ENCODE results near the gene ELK4.
A peak's percentile ranks its signal among the peaks of the same experiment; 100 is the strongest.

The ELK4 gene

DNA sequence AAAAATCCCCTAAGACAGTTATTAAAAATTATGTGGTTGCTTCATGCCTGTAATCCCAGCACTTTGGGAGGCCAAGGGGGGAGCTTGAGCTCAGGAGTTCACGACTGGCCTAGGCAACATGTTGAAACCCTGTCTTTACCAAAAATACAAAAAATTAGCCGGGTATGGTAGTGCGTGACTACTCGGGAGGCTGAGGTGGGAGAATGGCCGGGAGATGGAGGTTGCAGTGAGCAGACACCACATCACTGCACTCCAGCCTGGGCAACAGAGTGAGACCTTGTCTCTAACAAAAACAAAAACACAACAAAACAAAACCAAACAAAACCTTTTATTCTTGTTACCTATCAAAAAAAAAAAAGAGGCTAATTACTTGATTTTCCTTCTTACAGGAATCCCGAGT, 2.1 kb downstream of the ELK4 start:
- Mint-ChIP-seq H3K36me3 (ENCODE audit: low read depth) (peaks cover 26% of the 10 kb centered on the region), H3K27ac (peak overlapping the region; percentile 98), H3K9me3 (no peaks in the 10 kb centered on the region), H3K4me3 (peak overlapping the region; percentile 96), H3K27me3 (ENCODE audit: low read depth, poor library complexity) (peaks cover 4% of the 10 kb centered on the region), H3K4me1 (peaks cover 56% of the 10 kb centered on the region)
- DNase-seq, result no peak
- TF ChIP-seq CTCF (IDR thresholded peaks at IDR 0.05), result no peak

GRCh38 chr1:205627956-205628355, 3.9 kb downstream of the ELK4 start:
- no peak for TF ChIP-seq CTCF (IDR thresholded peaks at IDR 0.05)
- no peaks in the 10 kb centered on the region for H3K9me3 Mint-ChIP-seq
- no peak overlapping the region for H3K27ac Mint-ChIP-seq
- peaks cover 39% of the 10 kb centered on the region for H3K36me3 Mint-ChIP-seq (ENCODE audit: low read depth)
- H3K4me3 Mint-ChIP-seq, result no peak overlapping the region
- no peak for DNase-seq
- H3K27me3 Mint-ChIP-seq (ENCODE audit: low read depth, poor library complexity), result peaks cover 4% of the 10 kb centered on the region
- H3K4me1 Mint-ChIP-seq, result peaks cover 42% of the 10 kb centered on the region

DNA sequence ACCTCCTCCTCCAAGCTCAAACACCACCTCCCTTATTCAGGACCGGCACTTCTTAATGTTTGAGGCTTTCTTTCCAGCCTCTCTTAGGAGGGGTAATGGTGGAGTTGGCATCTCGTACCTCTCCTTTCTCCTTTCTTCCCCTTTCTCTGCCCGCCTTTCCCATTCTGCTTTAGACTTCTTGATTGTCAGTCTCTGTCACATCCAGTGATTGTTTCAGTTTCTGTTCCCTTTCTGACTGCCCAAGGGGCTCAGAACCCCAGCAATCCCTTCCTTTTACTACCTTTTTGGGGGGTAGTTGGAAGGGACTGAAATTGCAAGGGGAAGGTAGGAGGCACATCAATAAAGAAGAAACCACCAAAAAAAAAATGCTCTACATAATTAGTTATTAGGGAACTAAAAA, 5.6 kb downstream of the ELK4 start:
- Mint-ChIP-seq H3K27me3 (ENCODE audit: low read depth, poor library complexity) (peaks cover 4% of the 10 kb centered on the region), H3K4me3 (no peak overlapping the region), H3K4me1 (peaks cover 35% of the 10 kb centered on the region), H3K9me3 (no peaks in the 10 kb centered on the region), H3K27ac (peak overlapping the region; percentile 39), H3K36me3 (ENCODE audit: low read depth) (peaks cover 50% of the 10 kb centered on the region)
- no peak for DNase-seq
- no peak for TF ChIP-seq CTCF (IDR thresholded peaks at IDR 0.05)

GRCh38 chr1:205623646-205624045, 8.2 kb downstream of the ELK4 start:
- Mint-ChIP-seq H3K9me3 (no peaks in the 10 kb centered on the region), H3K27ac (no peak overlapping the region), H3K4me1 (peaks cover 13% of the 10 kb centered on the region), H3K36me3 (ENCODE audit: low read depth) (peaks cover 66% of the 10 kb centered on the region), H3K27me3 (ENCODE audit: low read depth, poor library complexity) (peaks cover 4% of the 10 kb centered on the region), H3K4me3 (no peak overlapping the region)
- TF ChIP-seq CTCF (IDR thresholded peaks at IDR 0.05), result no peak
- no peak for DNase-seq

- no peak for TF ChIP-seq CTCF (IDR thresholded peaks at IDR 0.05)
- H3K27ac Mint-ChIP-seq, result peak overlapping the region; percentile 44
Observed at GRCh38 chr1:205620269-205620668, 11.5 kb downstream of the ELK4 start.

DNA sequence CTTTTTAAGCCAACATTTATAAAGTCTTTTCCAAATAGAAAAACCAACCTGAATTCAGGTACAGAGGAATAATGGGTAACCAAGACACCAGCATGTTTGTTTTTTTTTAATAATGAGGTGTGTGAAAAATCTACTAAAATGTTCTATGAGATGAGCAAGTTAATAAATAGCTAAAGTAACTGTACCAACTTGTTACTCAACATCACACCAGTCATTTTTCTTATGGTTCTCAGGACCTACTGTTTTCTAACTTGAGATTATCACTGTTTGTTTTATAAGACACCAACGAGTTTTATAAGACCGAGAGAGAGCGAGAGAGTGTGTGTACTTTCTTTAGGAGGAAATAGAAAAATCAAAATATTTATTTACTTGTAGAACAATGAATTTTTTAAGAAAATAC, 12.4 kb downstream of the ELK4 start:
- peaks cover 72% of the 10 kb centered on the region for H3K36me3 Mint-ChIP-seq (ENCODE audit: low read depth)
- no peak for DNase-seq
- no peaks in the 10 kb centered on the region for H3K4me1 Mint-ChIP-seq
- H3K4me3 Mint-ChIP-seq, result no peak overlapping the region
- H3K27me3 Mint-ChIP-seq (ENCODE audit: low read depth, poor library complexity), result no peaks in the 10 kb centered on the region
- TF ChIP-seq CTCF (IDR thresholded peaks at IDR 0.05), result no peak
- H3K9me3 Mint-ChIP-seq, result no peaks in the 10 kb centered on the region
- H3K27ac Mint-ChIP-seq, result no peak overlapping the region

More at GRCh38 chr1:205620269-205620668, 11.5 kb downstream of the ELK4 start:
- Mint-ChIP-seq H3K9me3 (no peaks in the 10 kb centered on the region), H3K36me3 (ENCODE audit: low read depth) (peaks cover 66% of the 10 kb centered on the region), H3K4me3 (no peak overlapping the region), H3K4me1 (no peaks in the 10 kb centered on the region), H3K27me3 (ENCODE audit: low read depth, poor library complexity) (no peaks in the 10 kb centered on the region)
- DNase-seq, result no peak

Measured in nephron progenitor cell (in vitro differentiated cells).